GM12878 (cell line): ENCODE measurements around the gene DDX5. TPM values are rescaled to one million over a fixed set of nuclear protein-coding genes. Genes with fewer than 3 reads are reported as not detected.

ENCODE experiments used
- ATAC-seq: fragments of 200-7000 bp; cut with Tn5 transposase; 3 replicates; pipeline ENCODE4 v1.9.1; 2020; ENCODE audit warnings: mild to moderate bottlenecking, moderate library complexity
- BruUV-seq: library from RNA; stranded (reverse); fragments of 400-500 nt; replicated peaks from 2 replicates; lab custom pipeline; 2021; lab: Mats Ljungman, UMichigan
- CTCF ChIA-PET: fragments of 300-600 bp; sonication (Branson Sonifier 250); formaldehyde crosslinking; extraction: SDS; loops from one replicate; lab custom pipeline; 2021; ENCODE audit warnings: inconsistent platforms; lab: Yijun Ruan, JAX
- POLR2A ChIA-PET: fragments of 350-600 bp; formaldehyde crosslinking; extraction: SDS; loops from one replicate; lab custom pipeline; 2021; ENCODE audit warnings: inconsistent platforms; lab: Charles Lee
- RAD21 ChIA-PET: fragments of 300-600 bp; sonication (Branson Sonifier 250); formaldehyde crosslinking; loops from one replicate; lab custom pipeline; 2023; ENCODE audit warnings: antibody characterized with exemption; ENCODE audit not compliant: unreplicated experiment; lab: Charles Lee
- SMC1A ChIA-PET: fragments of 300-600 bp; sonication (Branson Sonifier 250); formaldehyde crosslinking; loops from one replicate; lab custom pipeline; 2023; ENCODE audit not compliant: unreplicated experiment, uncharacterized antibody; lab: Charles Lee
- DNase-seq: peaks from one replicate; pipeline ENCODE4 v3.0.0-alpha.2; 2011; ENCODE audit warnings: low read depth, low spot score
- FAIRE-seq: peaks from 3 replicates; lab custom pipeline; 2011; peaks lifted over from hg19 to GRCh38; lab: Jason Lieb, UNC
- H2AFZ ChIP-seq: 2 replicates; pipeline ENCODE4 v1.6.0; 2011; ENCODE audit warnings: low read depth, low read length, control low read depth; ENCODE audit not compliant: control insufficient read depth
- H3K27ac ChIP-seq: 2 replicates; pipeline ENCODE4 v1.5.1; 2011; ENCODE audit warnings: control low read depth; ENCODE audit not compliant: control insufficient read depth, insufficient read depth
- H3K27me3 ChIP-seq, 2 experiments: replicated peaks in 1 of 2; 2 replicates each; pipeline versions ENCODE4 v1.6.0 to v1.6.1; 2011; ENCODE audit warnings: low read length in 1 of 2; ENCODE audit not compliant: control insufficient read depth in 2 of 2, insufficient read depth in 2 of 2
- H3K36me3 ChIP-seq, 2 experiments: 2 replicates each; pipeline ENCODE4 v1.5.1; 2011; ENCODE audit warnings: low read length in 1 of 2; ENCODE audit not compliant: control insufficient read depth in 2 of 2, insufficient read depth in 2 of 2
- H3K4me1 ChIP-seq: 2 replicates; pipeline ENCODE4 v1.6.1; 2011; ENCODE audit warnings: mild to moderate bottlenecking, low read length, moderate library complexity, mixed read lengths; ENCODE audit not compliant: control insufficient read depth, insufficient read depth
- H3K4me2 ChIP-seq: 2 replicates; pipeline ENCODE4 v1.6.0; 2011; ENCODE audit warnings: control low read depth; ENCODE audit not compliant: control insufficient read depth, insufficient read depth
- H3K4me3 ChIP-seq: fragments of 200-600 bp; sonication (generic); 2 replicates; pipeline ENCODE4 v1.5.1; 2016
- H3K79me2 ChIP-seq: 2 replicates; pipeline ENCODE4 v1.6.0; 2011; ENCODE audit warnings: low read length; ENCODE audit not compliant: control insufficient read depth, insufficient read depth
- H3K9ac ChIP-seq: 2 replicates; pipeline ENCODE4 v1.8.0; 2011; ENCODE audit warnings: low read length, control low read depth, mixed read lengths; ENCODE audit not compliant: control insufficient read depth, insufficient read depth
- H3K9me3 ChIP-seq: replicated peaks from 3 replicates; pipeline ENCODE4 v1.5.1; 2011; ENCODE audit warnings: mild to moderate bottlenecking, low read length; ENCODE audit not compliant: control insufficient read depth, insufficient read depth
- H4K20me1 ChIP-seq: 2 replicates; pipeline ENCODE4 v1.6.0; 2011; ENCODE audit not compliant: control insufficient read depth, insufficient read depth
- BRCA1 ChIP-seq: IDR thresholded peaks from 2 replicates; pipeline ENCODE4 v1.6.1; 2011; ENCODE audit warnings: low read depth, low read length, improper control_type of control experiment
- NFXL1 ChIP-seq: fragments of 450-650 bp; IDR thresholded peaks from 2 replicates; pipeline ENCODE4 v1.6.1; 2017; ENCODE audit warnings: antibody characterized with exemption, mild to moderate bottlenecking, borderline replicate concordance
- NR2F1 ChIP-seq: fragments of 450-650 bp; conservative IDR thresholded peaks from 2 replicates; pipeline ENCODE4 v1.6.1; 2017; ENCODE audit warnings: mild to moderate bottlenecking
- POLR2A ChIP-seq: IDR thresholded peaks from 2 replicates; pipeline ENCODE4 v1.6.1; 2011; ENCODE audit warnings: low read depth, mild to moderate bottlenecking, low read length
- POLR2AphosphoS2 ChIP-seq: IDR thresholded peaks from 2 replicates; pipeline ENCODE4 v1.6.1; 2011; ENCODE audit warnings: low read depth, mild to moderate bottlenecking, low read length, improper control_type of control experiment, moderate library complexity
- RAD51 ChIP-seq: fragments of 450-650 bp; IDR thresholded peaks from 2 replicates; pipeline ENCODE4 v1.6.1; 2016; ENCODE audit warnings: moderate library complexity, mild to moderate bottlenecking, inconsistent platforms
- RFX5 ChIP-seq: IDR thresholded peaks from 2 replicates; pipeline ENCODE4 v1.6.1; 2011; ENCODE audit warnings: low read depth, low read length, improper control_type of control experiment
- SMC3 ChIP-seq: IDR thresholded peaks from 2 replicates; pipeline ENCODE4 v1.6.1; 2011; ENCODE audit warnings: low read length, improper control_type of control experiment, borderline replicate concordance
- SUPT20H ChIP-seq: IDR thresholded peaks from 2 replicates; pipeline ENCODE4 v1.6.1; 2011; ENCODE audit warnings: low read depth, mild to moderate bottlenecking, low read length, moderate library complexity, borderline replicate concordance; ENCODE audit not compliant: control insufficient read depth
- TARDBP ChIP-seq: IDR thresholded peaks from 2 replicates; pipeline ENCODE4 v1.6.1; 2016; ENCODE audit warnings: borderline replicate concordance
- WGBS: methylation state at CpG from one replicate; pipeline ENCODE4 v1.1.6; 2016; ENCODE audit warnings: low lambda C conversion rate; ENCODE audit not compliant: insufficient replicate concordance, insufficient coverage; ENCODE audit errors: missing lambda C conversion rate; 5-methylcytosine and 5-hydroxymethylcytosine counted together
- in situ Hi-C: fragments of 300-500 bp; cut with MboI; formaldehyde crosslinking; loops from 9 replicates; pipeline ENCODE4 v1.14.3; 2018; ENCODE audit warnings: mixed read lengths
- intact Hi-C: fragments of 100-400 bp; cut with micrococcal nuclease; formaldehyde crosslinking; loops from one replicate; pipeline ENCODE4 v1.14.2; 2022; ENCODE audit not compliant: unreplicated experiment
- polyA plus RNA-seq, 11 experiments: library from polyadenylated mRNA; depleted of rRNA in 4 of 11; unstranded in 6 of 11; stranded (reverse) in 5 of 11; fragments of >200 nt; fragmentation: Nextera tagmentation in 4 of 11; fragmentation: Illumina TruSeq in 1 of 11; extraction: Ambion mirVana in 4 of 11; extraction: Trizol in 1 of 11; gene quantifications; 1 replicate in 1 of 11; 2 replicates in 10 of 11; pipeline versions ENCODE4 v1.2.1 to v1.2.3, GENCODE V29; 2011 to 2016; ENCODE audit warnings: inconsistent platforms in 2 of 11, missing spikeins in 2 of 11, low read depth in 1 of 11
- total RNA-seq, 4 experiments: library from RNA; depleted of rRNA in 3 of 4; stranded (reverse); fragments of >200 nt in 3 of 4; fragmentation: Illumina TruSeq in 1 of 4; extraction: Trizol in 1 of 4; gene quantifications; 2 replicates each; pipeline versions ENCODE4 v1.2.1 to v1.2.3, GENCODE V29; 2013 to 2021
- TF ChIP-seq, protein P1 (sequence below): fragments of 450-650 bp; IDR thresholded peaks from 2 replicates; pipeline ENCODE4 v1.6.1; 2018; ENCODE audit warnings: mild to moderate bottlenecking, low read depth, moderate library complexity; ENCODE audit not compliant: partially characterized antibody
- TF ChIP-seq, protein P2 (sequence below): IDR thresholded peaks from 2 replicates; pipeline ENCODE4 v1.6.1; 2011; ENCODE audit warnings: low read depth, low read length, improper control_type of control experiment, borderline replicate concordance

The DDX5 gene
- total and polyA plus RNA-seq, 10 of the 15 experiments (the other 5 are each of a cell fraction or from before 2014, with no cell fraction given) = 257 to 1,423 (median 719) TPM

DNA sequence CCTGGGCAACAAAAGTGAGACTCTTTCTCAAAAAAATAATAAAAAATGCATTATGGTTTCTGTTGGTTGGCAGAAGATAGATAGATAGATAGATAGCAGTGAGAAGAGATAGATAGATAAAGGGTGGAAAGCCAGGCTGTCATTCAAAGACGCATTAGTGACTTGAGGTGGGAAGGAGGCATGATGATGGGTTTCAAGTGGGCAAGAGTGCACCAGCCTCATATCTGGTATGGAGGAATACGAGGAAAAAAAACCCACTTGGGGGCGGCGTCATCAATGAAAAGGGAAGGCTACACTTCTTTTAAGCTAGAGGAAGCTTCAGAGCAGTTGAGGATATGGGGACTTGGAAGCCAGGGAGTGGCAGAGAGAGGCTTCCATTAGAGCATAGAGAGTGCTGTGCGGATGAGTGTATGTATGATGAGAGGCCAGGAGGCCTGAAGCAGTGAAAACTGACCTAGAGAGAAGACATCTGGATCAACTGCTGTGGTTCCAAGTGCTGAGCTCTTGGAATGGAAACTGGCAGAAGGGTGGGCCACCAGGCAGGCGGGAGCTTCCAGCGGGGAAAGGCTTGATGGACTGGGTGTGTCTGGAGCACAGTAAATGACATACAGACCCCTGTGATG is 32.5 kb upstream of the DDX5 start:
- intact Hi-C loops = no loop called here
- WGBS = over 99% methylated on average over 7 of the region's 7 CpGs
- ChIA-PET POLR2A (interaction anchor here (1.5 kb wide), 1 partner anchor 9 kb away, joined by 3 read pairs; no protein-coding TSS in a partner anchor), SMC1A (interaction anchor here (0.7 to 1.8 kb wide), 3 partner anchors 15 to 112 kb away, joined by 3 to 4 read pairs (median 4); no protein-coding TSS in a partner anchor), RAD21 (interaction anchor here (1.1 kb wide), 1 partner anchor 217 kb away, joined by 4 read pairs; no protein-coding TSS in a partner anchor), CTCF (interaction anchor here (0.6 to 2.8 kb wide), 5 partner anchors 109 to 560 kb away, joined by 3 to 15 read pairs (median 3); no protein-coding TSS in a partner anchor)
- ATAC-seq (no peak), DNase-seq (no peak), FAIRE-seq (no peak)
- in situ Hi-C loops = no loop called here
- BruUV-seq = no TSS peak
- no peaks in the 10 kb centered on the region for H3K9me3 ChIP-seq
- H3K36me3 ChIP-seq = peaks cover 6 to 17% of the 10 kb centered on the region in 2 experiments
- no peak overlapping the region for H3K4me2 ChIP-seq
- peak; percentile 28; the same call in 1 of the 2 replicates for TF ChIP-seq POLR2A
- no peak for TF ChIP-seq RFX5
- TF ChIP-seq NR2F1 = no peak
- TF ChIP-seq POLR2AphosphoS2 = no peak
- no peak overlapping the region for H3K4me3 ChIP-seq
- no peaks in the 10 kb centered on the region for H3K4me1 ChIP-seq
- H3K9ac ChIP-seq = no peak overlapping the region
- H4K20me1 ChIP-seq = no peaks in the 10 kb centered on the region
- H3K79me2 ChIP-seq = no peaks in the 10 kb centered on the region
- no peak overlapping the region for H2AFZ ChIP-seq
- H3K27me3 ChIP-seq = no peaks in the 10 kb centered on the region
- no peak overlapping the region for H3K27ac ChIP-seq

DNA sequence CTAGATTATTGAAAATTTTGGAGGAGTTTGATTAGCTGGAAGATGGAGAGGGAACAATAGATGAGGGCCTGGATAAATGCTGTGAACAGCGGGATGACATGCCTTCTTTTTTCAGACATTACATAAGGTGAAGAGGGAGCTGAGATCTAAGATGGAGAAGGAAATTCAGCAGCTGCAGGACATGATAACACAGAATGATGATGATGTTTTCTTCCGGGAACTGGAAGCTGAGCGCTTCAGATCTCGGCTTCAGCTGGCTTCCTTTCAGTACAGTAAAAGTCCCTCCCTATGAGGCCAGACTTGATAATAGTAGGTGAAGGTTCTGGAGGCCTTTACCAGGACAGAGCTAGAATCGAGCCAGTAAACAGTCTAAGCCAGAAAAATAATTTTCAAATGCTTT is 31.4 kb upstream of the DDX5 start:
- ChIA-PET CTCF (interaction anchor here (0.7 to 2.8 kb wide), 3 partner anchors 30 to 111 kb away, joined by 3 to 15 read pairs (median 3); no protein-coding TSS in a partner anchor), POLR2A (no interaction called here), RAD21 (interaction anchor here (0.7 kb wide), 1 partner anchor 119 kb away, joined by 3 read pairs; no protein-coding TSS in a partner anchor), SMC1A (interaction anchor here (0.8 to 1.2 kb wide), 4 partner anchors 23 to 111 kb away, joined by 3 read pairs; no protein-coding TSS in a partner anchor)
- no peak for ATAC-seq
- H3K27ac ChIP-seq = no peak overlapping the region
- no peaks in the 10 kb centered on the region for H4K20me1 ChIP-seq
- in situ Hi-C loops (no loop called here), intact Hi-C loops (no loop called here)
- no peaks in the 10 kb centered on the region for H3K9me3 ChIP-seq
- 90% methylated on average over 5 of the region's 5 CpGs for WGBS
- no peak for FAIRE-seq
- no peaks in the 10 kb centered on the region for H3K79me2 ChIP-seq
- H3K4me1 ChIP-seq = no peaks in the 10 kb centered on the region
- H3K36me3 ChIP-seq = peaks cover 6 to 27% of the 10 kb centered on the region in 2 experiments
- H3K4me3 ChIP-seq = no peak overlapping the region
- no peak overlapping the region for H2AFZ ChIP-seq
- BruUV-seq = no TSS peak
- H3K27me3 ChIP-seq = no peaks in the 10 kb centered on the region
- H3K9ac ChIP-seq = no peak overlapping the region
- H3K4me2 ChIP-seq = no peak overlapping the region
- no peak for DNase-seq
- no peak for TF ChIP-seq SMC3
- TF ChIP-seq, protein P1, sequence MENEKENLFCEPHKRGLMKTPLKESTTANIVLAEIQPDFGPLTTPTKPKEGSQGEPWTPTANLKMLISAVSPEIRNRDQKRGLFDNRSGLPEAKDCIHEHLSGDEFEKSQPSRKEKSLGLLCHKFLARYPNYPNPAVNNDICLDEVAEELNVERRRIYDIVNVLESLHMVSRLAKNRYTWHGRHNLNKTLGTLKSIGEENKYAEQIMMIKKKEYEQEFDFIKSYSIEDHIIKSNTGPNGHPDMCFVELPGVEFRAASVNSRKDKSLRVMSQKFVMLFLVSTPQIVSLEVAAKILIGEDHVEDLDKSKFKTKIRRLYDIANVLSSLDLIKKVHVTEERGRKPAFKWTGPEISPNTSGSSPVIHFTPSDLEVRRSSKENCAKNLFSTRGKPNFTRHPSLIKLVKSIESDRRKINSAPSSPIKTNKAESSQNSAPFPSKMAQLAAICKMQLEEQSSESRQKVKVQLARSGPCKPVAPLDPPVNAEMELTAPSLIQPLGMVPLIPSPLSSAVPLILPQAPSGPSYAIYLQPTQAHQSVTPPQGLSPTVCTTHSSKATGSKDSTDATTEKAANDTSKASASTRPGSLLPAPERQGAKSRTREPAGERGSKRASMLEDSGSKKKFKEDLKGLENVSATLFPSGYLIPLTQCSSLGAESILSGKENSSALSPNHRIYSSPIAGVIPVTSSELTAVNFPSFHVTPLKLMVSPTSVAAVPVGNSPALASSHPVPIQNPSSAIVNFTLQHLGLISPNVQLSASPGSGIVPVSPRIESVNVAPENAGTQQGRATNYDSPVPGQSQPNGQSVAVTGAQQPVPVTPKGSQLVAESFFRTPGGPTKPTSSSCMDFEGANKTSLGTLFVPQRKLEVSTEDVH = no peak
- TF ChIP-seq RAD51 = no peak
- TF ChIP-seq SUPT20H = no peak
- TF ChIP-seq, protein P2, sequence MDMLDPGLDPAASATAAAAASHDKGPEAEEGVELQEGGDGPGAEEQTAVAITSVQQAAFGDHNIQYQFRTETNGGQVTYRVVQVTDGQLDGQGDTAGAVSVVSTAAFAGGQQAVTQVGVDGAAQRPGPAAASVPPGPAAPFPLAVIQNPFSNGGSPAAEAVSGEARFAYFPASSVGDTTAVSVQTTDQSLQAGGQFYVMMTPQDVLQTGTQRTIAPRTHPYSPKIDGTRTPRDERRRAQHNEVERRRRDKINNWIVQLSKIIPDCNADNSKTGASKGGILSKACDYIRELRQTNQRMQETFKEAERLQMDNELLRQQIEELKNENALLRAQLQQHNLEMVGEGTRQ = no peak
- no peak for TF ChIP-seq TARDBP
- no peak for TF ChIP-seq NFXL1
- TF ChIP-seq BRCA1 = no peak
